ENCODE data around the gene SCT. TPM values are rescaled to one million over a fixed set of nuclear protein-coding genes. Genes with fewer than 3 reads are reported as not detected.

Gene SCT
- total RNA-seq, 1 donor, result not detected

- TF ChIP-seq CTCF (IDR thresholded peaks at IDR 0.05; ENCODE audit: insufficient read depth, low read length), result no peak
- DNase-seq (ENCODE audit: low read depth), result no peak
Observed at GRCh38 chr11:608791-609251, 18.2 kb downstream of the SCT start.

DNA sequence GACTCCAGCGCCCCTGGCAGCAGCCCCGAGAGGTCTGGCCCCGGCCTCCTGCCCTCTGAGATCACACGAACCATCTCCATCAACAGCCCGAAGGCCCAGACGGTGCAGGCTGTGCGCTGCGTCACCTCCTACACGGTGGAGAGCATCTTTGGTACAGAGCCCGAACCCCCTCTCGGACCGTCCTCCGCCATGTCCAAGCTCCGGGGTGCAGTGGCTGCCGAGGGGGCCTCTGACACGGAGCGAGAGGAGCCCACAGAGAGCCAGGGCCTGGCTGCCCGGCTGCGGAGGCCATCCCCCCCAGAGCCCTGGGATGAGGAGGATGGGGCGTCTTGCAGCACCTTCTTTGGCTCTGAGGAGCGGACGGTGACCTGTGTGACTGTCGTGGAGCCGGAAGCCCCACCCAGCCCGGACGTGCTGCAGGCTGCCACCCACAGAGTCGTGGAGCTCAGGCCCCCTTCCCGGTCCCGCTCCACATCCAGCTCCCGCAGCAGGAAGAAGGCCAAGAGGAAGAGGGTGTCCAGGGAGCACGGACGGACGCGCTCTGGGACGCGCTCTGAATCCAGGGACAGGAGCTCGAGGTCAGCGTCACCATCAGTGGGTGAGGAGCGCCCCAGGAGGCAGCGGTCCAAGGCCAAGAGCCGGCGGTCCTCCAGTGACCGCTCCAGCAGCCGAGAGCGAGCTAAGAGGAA lies 18.9 kb downstream of the SCT start:
- no peak for TF ChIP-seq CTCF (IDR thresholded peaks at IDR 0.05; ENCODE audit: insufficient read depth, low read length)
- H3K4me3 ChIP-seq (ENCODE audit: low read depth, low read length), result no peak overlapping the region
- DNase-seq (ENCODE audit: low read depth), result no peak

More at GRCh38 chr11:608791-609251, 18.2 kb downstream of the SCT start:
- no peak overlapping the region for H3K4me3 ChIP-seq (ENCODE audit: low read depth, low read length)

- no peak for TF ChIP-seq CTCF (IDR thresholded peaks at IDR 0.05; ENCODE audit: insufficient read depth, low read length)
- H3K4me3 ChIP-seq (ENCODE audit: low read depth, low read length), result no peak overlapping the region
- DNase-seq (ENCODE audit: low read depth), result no peak
Observed at GRCh38 chr11:607020-607780, 19.8 kb downstream of the SCT start.

DNA sequence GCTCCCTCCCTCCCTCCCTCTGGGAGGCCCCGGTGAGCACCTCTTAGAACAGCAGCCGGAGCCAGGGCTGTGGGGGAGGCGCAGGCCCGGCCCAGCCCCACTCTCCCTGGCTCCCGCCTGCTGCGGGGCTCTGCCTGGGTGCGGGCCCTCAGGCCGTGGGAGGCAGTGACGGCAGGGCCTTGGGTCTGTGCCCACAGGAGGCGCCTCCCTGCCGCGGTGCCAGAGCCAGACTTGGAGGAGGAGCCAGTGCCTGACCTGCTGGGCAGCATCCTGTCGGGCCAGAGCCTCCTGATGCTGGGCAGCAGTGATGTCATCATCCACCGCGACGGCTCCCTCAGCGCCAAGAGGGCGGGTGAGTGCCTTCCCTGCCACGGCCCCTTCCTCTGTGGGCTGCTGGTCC lies 20.7 kb downstream of the SCT start:
- no peak for TF ChIP-seq CTCF (IDR thresholded peaks at IDR 0.05; ENCODE audit: insufficient read depth, low read length)
- peak; percentile 43 for DNase-seq (ENCODE audit: low read depth)
- no peak overlapping the region for H3K4me3 ChIP-seq (ENCODE audit: low read depth, low read length)

DNA sequence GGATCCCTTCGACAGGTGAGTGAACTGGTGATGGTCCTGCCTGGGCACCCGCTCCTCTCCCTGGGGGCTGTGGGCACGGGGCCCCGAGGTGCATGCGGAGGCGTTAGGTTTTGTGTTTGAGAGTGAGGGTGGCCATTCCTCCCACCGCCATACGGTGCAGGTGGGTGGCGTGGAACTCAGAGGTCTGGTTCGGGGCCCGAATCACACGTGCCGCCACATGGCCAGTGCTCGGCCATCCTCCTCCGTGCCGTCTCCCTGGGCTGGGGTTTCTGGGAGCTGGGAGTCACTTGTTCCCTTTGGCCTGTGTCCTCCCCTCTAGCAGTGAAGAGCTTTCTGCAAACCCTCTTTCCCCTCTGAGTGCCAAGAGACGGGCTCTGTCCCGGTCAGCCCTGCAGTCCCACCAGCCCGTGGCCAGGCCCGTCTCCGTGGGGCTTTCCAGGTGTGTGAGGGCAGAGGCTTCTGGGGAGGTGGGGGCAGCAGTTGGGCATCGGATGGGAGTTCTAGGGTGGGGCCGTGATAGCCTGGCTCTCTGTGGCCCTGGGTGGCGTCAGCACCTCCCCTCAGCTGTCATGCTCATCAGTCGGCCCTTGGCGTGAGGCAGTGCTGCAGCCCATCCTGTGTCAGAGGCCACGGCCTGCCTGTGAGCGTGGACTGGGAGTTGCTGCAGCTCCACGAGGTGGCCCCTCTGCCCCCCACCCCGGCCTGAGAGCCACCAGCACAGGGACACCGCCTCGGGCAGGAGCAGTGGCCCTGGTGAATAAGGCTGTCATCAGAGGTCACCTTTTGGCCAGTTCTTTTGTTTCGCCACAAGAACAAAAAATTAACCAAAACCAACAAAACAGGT lies 21.5 kb downstream of the SCT start:
- DNase-seq (ENCODE audit: low read depth), result no peak
- H3K4me3 ChIP-seq (ENCODE audit: low read depth, low read length), result no peak overlapping the region
- no peak for TF ChIP-seq CTCF (IDR thresholded peaks at IDR 0.05; ENCODE audit: insufficient read depth, low read length)

- no peak for TF ChIP-seq CTCF (IDR thresholded peaks at IDR 0.05; ENCODE audit: insufficient read depth, low read length)
- no peak for DNase-seq (ENCODE audit: low read depth)
Observed at GRCh38 chr11:603154-603553, 23.8 kb downstream of the SCT start.

More at GRCh38 chr11:603154-603553, 23.8 kb downstream of the SCT start:
- H3K4me3 ChIP-seq (ENCODE audit: low read depth, low read length), result no peak overlapping the region

Data from fibroblast of the aortic adventitia (primary cell).